LNCaP clone FGC (cell line): ENCODE results near the gene UQCC5.

ENCODE experiments used
- DNase-seq: peaks from one replicate; pipeline ENCODE4 v3.0.0-alpha.2; 2011; ENCODE audit warnings: low read depth
- H3K4me3 ChIP-seq: 2 replicates; pipeline ENCODE4 v1.5.1; 2011; ENCODE audit warnings: mild to moderate bottlenecking, low read depth, low read length, control low read depth
- CTCF ChIP-seq: IDR thresholded peaks from 2 replicates; pipeline ENCODE4 v1.5.1; 2012; ENCODE audit warnings: mild to moderate bottlenecking; ENCODE audit not compliant: control insufficient read depth, insufficient read depth; ENCODE audit errors: extremely low read depth

UQCC5 gene

GRCh38 chr3:52504977-52505376, 31.4 kb upstream of the UQCC5 start:
- no peak for DNase-seq
- no peak for TF ChIP-seq CTCF

GRCh38 chr3:52506266-52506966, 30.0 kb upstream of the UQCC5 start:
- no peak for DNase-seq
- no peak for TF ChIP-seq CTCF
- H3K4me3 ChIP-seq, result no peak overlapping the region

More at GRCh38 chr3:52504977-52505376, 31.4 kb upstream of the UQCC5 start:
- H3K4me3 ChIP-seq, result no peak overlapping the region

GRCh38 chr3:52507359-52507758, 29.0 kb upstream of the UQCC5 start:
- DNase-seq, result no peak
- no peak overlapping the region for H3K4me3 ChIP-seq

GRCh38 chr3:52509753-52510328, 26.6 kb upstream of the UQCC5 start:
- no peak for DNase-seq
- H3K4me3 ChIP-seq, result no peak overlapping the region
- TF ChIP-seq CTCF, result no peak

More at GRCh38 chr3:52507359-52507758, 29.0 kb upstream of the UQCC5 start:
- no peak for TF ChIP-seq CTCF

GRCh38 chr3:52511509-52511908, 24.9 kb upstream of the UQCC5 start:
- no peak for DNase-seq
- TF ChIP-seq CTCF, result no peak
- H3K4me3 ChIP-seq, result no peak overlapping the region

- no peak for TF ChIP-seq CTCF
- DNase-seq, result no peak
- H3K4me3 ChIP-seq, result no peak overlapping the region
These were observed 24.3 kb upstream of the UQCC5 start for GRCh38 chr3:52512105-52512504.

- TF ChIP-seq CTCF, result no peak
- H3K4me3 ChIP-seq, result no peak overlapping the region
- DNase-seq, result no peak
These were observed 23.7 kb upstream of the UQCC5 start for GRCh38 chr3:52512727-52513126.
